ENCODE measurements around the gene TMEM150B.

Gene TMEM150B

GRCh38 chr19:55355213-55355821 lies 30.2 kb upstream of the TMEM150B start:
- in situ Hi-C loops (cut with HindIII; ENCODE audit: low sequenced_read_pairs) = no loop called here
- no peak for DNase-seq (ENCODE audit: low read depth, low spot score)
- H3K4me3 ChIP-seq (ENCODE audit: low read depth, low read length) = no peak overlapping the region
- no peak for TF ChIP-seq CTCF (IDR thresholded peaks at IDR 0.05; ENCODE audit: low read depth, low read length)

- TF ChIP-seq CTCF (IDR thresholded peaks at IDR 0.05; ENCODE audit: low read depth, low read length) = no peak
- in situ Hi-C loops (cut with HindIII; ENCODE audit: low sequenced_read_pairs) = no loop called here
- peak within 1 kb of the TSS; percentile 44 for H3K4me3 ChIP-seq (ENCODE audit: low read depth, low read length)
- DNase-seq (ENCODE audit: low read depth, low spot score) = no peak
These were observed 29.6 kb upstream of the TMEM150B start, which contains the start of gene COX6B2 for GRCh38 chr19:55354698-55355212. Gene COX6B2 (minus strand): TSS chr19:55354719. CDS start chr19:55354521, 198 bp downstream.

- TF ChIP-seq CTCF (IDR thresholded peaks at IDR 0.05; ENCODE audit: low read depth, low read length) = no peak
- in situ Hi-C loops (cut with HindIII; ENCODE audit: low sequenced_read_pairs) = no loop called here
- peak overlapping the region; percentile 44 for H3K4me3 ChIP-seq (ENCODE audit: low read depth, low read length)
- peak; percentile 52 for DNase-seq (ENCODE audit: low read depth, low spot score)
These were observed 28.9 kb upstream of the TMEM150B start for GRCh38 chr19:55353803-55354697.

- no peak for TF ChIP-seq CTCF (IDR thresholded peaks at IDR 0.05; ENCODE audit: low read depth, low read length)
- H3K4me3 ChIP-seq (ENCODE audit: low read depth, low read length) = peak overlapping the region; percentile 44
- DNase-seq (ENCODE audit: low read depth, low spot score) = no peak
- in situ Hi-C loops (cut with HindIII; ENCODE audit: low sequenced_read_pairs) = no loop called here
These were observed 28.2 kb upstream of the TMEM150B start for GRCh38 chr19:55353356-55353802.

GRCh38 chr19:55352549-55353145 lies 27.5 kb upstream of the TMEM150B start:
- no peak overlapping the region for H3K4me3 ChIP-seq (ENCODE audit: low read depth, low read length)
- TF ChIP-seq CTCF (IDR thresholded peaks at IDR 0.05; ENCODE audit: low read depth, low read length) = no peak

GRCh38 chr19:55352040-55352439 lies 26.9 kb upstream of the TMEM150B start:
- DNase-seq (ENCODE audit: low read depth, low spot score) = no peak
- TF ChIP-seq CTCF (IDR thresholded peaks at IDR 0.05; ENCODE audit: low read depth, low read length) = no peak
- H3K4me3 ChIP-seq (ENCODE audit: low read depth, low read length) = no peak overlapping the region
- in situ Hi-C loops (cut with HindIII; ENCODE audit: low sequenced_read_pairs) = no loop called here

More at GRCh38 chr19:55352549-55353145, 27.5 kb upstream of the TMEM150B start:
- in situ Hi-C loops (cut with HindIII; ENCODE audit: low sequenced_read_pairs) = no loop called here
- no peak for DNase-seq (ENCODE audit: low read depth, low spot score)

All from astrocyte of the spinal cord (primary cell).